Coronary artery (tissue), 2 donors: ENCODE data around the gene NPBWR2.

Source experiments
- DNase-seq: peaks from one replicate; pipeline ENCODE4 v3.0.0-alpha.2; 2017; ENCODE audit warnings: low spot score
- H3K27ac ChIP-seq, 2 donors: fragments of 200-600 bp; sonication (generic); one replicate each; pipeline ENCODE4 v1.5.1; 2016 to 2019
- H3K4me3 ChIP-seq: fragments of 200-600 bp; sonication (generic); 2 replicates; pipeline ENCODE4 v1.5.1; 2016; ENCODE audit warnings: mild to moderate bottlenecking, moderate library complexity
- CTCF ChIP-seq: fragments of 200-600 bp; sonication (generic); IDR thresholded peaks from one replicate; pipeline ENCODE4 v1.5.1; 2019; ENCODE audit warnings: antibody characterized with exemption

NPBWR2 gene

GRCh38 chr20:64083804-64084684 is 23.3 kb downstream of the NPBWR2 start, which contains the start of gene LKAAEAR1:
Gene LKAAEAR1, minus strand, starts transcription at chr20:64084398. Its CDS starts 179 bp downstream, at chr20:64084219.
- DNase-seq = no peak
- Histone ChIP-seq H3K27ac (no peak within 1 kb of the TSS), H3K4me3 (peak within 1 kb of the TSS; percentile 82)
- TF ChIP-seq CTCF = no peak

GRCh38 chr20:64083378-64083803 is 24.0 kb downstream of the NPBWR2 start:
- TF ChIP-seq CTCF = peak; percentile 32
- no peak for DNase-seq
- H3K4me3 ChIP-seq = peak overlapping the region; percentile 82
- H3K27ac ChIP-seq = no peak overlapping the region

GRCh38 chr20:64082820-64083377 is 24.5 kb downstream of the NPBWR2 start:
- Histone ChIP-seq H3K4me3 (peak overlapping the region; percentile 82), H3K27ac (no peak overlapping the region)
- DNase-seq = no peak
- no peak for TF ChIP-seq CTCF

GRCh38 chr20:64082126-64082731 is 25.1 kb downstream of the NPBWR2 start:
- no peak for TF ChIP-seq CTCF
- Histone ChIP-seq H3K4me3 (no peak overlapping the region), H3K27ac (no peak overlapping the region)
- DNase-seq = no peak

GRCh38 chr20:64081624-64081964 is 25.8 kb downstream of the NPBWR2 start:
- no peak for DNase-seq
- Histone ChIP-seq H3K27ac (no peak overlapping the region), H3K4me3 (no peak overlapping the region)
- no peak for TF ChIP-seq CTCF

- H3K27ac ChIP-seq = peak overlapping the region in 1 of 2 donors; percentile 92
- no peak for TF ChIP-seq CTCF
- no peak for DNase-seq
- H3K4me3 ChIP-seq = peak overlapping the region; percentile 80
Observed at GRCh38 chr20:64080813-64081623, 26.3 kb downstream of the NPBWR2 start.
